A673 (cell line): ENCODE data around the gene NKX1-1.

ENCODE experiments used
- CTCF ChIP-seq: fragments of 300-800, 200-600 bp; sonication (generic); conservative IDR thresholded peaks from 2 replicates; pipeline ENCODE4 v1.5.1; 2017; ENCODE audit warnings: low read depth, mild to moderate bottlenecking, antibody characterized with exemption, low read length, moderate library complexity, mixed read lengths
- EZH2 ChIP-seq: fragments of 200-600 bp; sonication (generic); IDR thresholded peaks from 2 replicates; pipeline ENCODE4 v1.6.1; 2017; ENCODE audit warnings: borderline replicate concordance, low read depth, mild to moderate bottlenecking, mixed read lengths, antibody characterized with exemption, low read length; ENCODE audit not compliant: poor library complexity, severe bottlenecking

- no peak for TF ChIP-seq CTCF
- TF ChIP-seq EZH2 = no peak
Measured at GRCh38 chr4:1413204-1413663, 7.0 kb upstream of the NKX1-1 start.
